Left colon (tissue), 2 donors: ENCODE data around the gene LYPD4. TPM values are rescaled to one million over a fixed set of nuclear protein-coding genes. Genes with fewer than 3 reads are reported as not detected.
A peak's percentile ranks its signal among the peaks of the same experiment; 100 is the strongest.

Experiments used
- ATAC-seq: fragments of 200-7000 bp; cut with Tn5 transposase; one replicate; pipeline ENCODE4 v1.9.1; 2020; ENCODE audit warnings: mild to moderate bottlenecking, moderate library complexity
- DNase-seq, 2 donors: peaks; one replicate each; pipeline ENCODE4 v3.0.0-alpha.2; 2020
- intact Hi-C, 2 donors: fragments of 100-400 bp; cut with DNase I in 1 of 2; cut with micrococcal nuclease in 1 of 2; formaldehyde crosslinking; loops; one replicate each; pipeline versions ENCODE4 v1.11.2 to v1.14.0; 2022; cut with DNase I, micrococcal nuclease
- long read RNA-seq: library from polyadenylated mRNA; unstranded; transcript quantifications from one replicate; pipeline ENCODE4 v2.0.0, GENCODE V29; 2021
- total RNA-seq, 2 donors: library from RNA; stranded (reverse); fragmentation: NEBNext Ultra II Directional; extraction: Animal tissue kit (Norgen Biotek cat#: 25700); gene quantifications; one replicate each; pipeline ENCODE4 v1.2.1, GENCODE V29; 2021
- donor health status: DM: no; HTN: no; CAD: no.
- donor health status: DM: yes; HTN: yes; CAD: no.

Gene LYPD4, protein sequence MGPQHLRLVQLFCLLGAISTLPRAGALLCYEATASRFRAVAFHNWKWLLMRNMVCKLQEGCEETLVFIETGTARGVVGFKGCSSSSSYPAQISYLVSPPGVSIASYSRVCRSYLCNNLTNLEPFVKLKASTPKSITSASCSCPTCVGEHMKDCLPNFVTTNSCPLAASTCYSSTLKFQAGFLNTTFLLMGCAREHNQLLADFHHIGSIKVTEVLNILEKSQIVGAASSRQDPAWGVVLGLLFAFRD
- not detected for total RNA-seq
- long read RNA-seq = 0 reads

DNA sequence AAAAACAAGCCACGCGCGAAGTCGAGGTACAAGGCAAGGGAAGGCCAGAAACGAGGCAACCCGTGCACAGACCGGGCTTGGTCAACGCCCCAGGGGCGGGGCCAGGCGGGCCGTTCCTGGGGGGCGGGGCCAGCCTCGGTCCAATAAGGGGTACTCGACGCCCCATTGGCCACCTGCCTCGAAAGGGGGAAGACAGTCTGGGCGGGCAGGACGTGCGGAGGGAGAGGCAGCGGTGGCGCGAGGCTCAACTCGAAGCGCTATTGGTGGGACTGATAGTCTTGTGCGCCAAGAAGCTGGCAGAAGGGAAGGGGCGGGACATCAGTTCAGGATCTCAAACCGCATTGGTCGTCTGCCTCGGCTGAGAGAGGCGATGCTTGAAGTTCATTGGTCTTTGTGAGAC, at the start of gene LYPD4:
TSS of gene LYPD4 (minus strand) at position 83 of the 400 bp plus-strand sequence. CDS start 5,398 bp downstream, outside the sequence.
- intact Hi-C loops = no loop called here
- ATAC-seq = no peak
- no peak for DNase-seq

DNA sequence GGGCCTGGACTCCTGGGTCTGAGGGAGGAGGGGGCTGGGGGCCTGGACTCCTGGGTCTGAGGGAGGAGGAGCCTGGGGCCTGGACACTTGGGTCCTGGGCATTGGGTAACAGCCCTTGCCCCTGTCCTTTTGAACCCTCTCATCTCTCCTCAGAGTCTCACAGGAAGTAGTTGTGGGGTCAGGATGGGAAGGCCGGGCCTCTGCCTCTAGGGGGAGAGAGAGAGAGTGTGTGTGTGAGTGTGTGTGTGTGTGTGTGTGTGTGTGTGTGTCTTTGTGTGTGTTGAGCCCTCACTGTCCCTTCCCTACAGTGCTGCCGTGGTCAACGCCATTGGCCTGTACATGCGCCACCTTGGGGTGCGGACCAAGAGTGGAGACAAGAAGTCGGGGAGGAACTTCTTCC, 49.4 kb upstream of the LYPD4 start:
- DNase-seq (no peak), ATAC-seq (peak; percentile 29)
- intact Hi-C loops = no loop called here

DNA sequence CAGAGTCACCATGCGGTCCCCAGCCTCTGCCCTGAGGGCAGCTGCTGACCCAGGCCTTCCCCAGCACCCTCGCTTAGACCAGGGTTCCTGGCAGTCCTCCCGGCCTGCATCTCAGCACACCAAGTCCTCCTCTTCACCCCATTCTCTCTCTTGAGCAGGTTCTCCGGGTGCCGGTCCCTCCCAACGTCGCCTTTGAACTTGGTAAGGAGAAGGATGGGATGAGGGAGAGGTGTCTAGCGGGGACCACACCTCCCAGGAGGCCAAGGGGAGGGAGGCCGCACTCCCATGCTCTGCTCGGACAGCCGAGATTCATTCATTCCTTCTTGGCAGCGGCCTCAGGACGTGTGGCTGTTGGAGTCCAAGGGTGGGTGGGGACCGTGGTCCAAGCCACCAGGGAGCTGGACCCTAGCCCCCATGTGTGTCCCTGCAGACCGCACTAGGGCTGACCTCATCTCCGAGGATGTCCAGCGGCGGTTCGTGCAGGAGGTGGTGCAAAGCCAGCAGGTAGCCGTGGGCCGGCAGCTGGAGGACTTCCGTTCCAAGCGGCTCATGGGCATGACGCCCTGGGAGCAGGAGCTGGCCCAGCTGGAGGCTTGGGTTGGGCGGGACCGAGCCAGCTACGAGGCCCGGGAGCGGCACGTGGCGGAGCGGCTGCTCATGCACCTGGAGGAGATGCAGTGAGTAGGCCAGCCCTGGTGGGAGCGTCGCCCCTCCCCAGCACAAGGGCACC, 47.9 kb upstream of the LYPD4 start:
- intact Hi-C loops = no loop called here
- ATAC-seq (no peak), DNase-seq (no peak)

DNA sequence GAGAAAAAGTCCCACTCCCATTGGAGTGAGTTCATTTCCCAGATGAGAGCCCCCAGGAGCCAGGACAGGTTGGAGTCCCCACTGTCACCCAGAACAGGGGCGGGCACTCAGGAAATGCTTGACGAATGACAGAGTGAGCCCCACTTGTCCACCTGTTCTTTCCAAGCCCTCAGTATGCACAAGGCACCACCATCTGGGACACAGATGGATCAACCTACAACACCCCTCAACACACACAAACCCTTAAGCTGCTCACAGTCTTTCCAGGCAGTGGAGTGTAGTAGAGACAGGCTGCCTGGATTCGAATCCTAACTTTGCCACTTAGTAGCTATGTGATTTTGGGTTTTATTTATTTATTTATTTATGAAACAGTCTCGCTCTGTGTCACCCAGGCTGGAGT, 46.5 kb upstream of the LYPD4 start:
- no peak for DNase-seq
- intact Hi-C loops = no loop called here
- no peak for ATAC-seq

DNA sequence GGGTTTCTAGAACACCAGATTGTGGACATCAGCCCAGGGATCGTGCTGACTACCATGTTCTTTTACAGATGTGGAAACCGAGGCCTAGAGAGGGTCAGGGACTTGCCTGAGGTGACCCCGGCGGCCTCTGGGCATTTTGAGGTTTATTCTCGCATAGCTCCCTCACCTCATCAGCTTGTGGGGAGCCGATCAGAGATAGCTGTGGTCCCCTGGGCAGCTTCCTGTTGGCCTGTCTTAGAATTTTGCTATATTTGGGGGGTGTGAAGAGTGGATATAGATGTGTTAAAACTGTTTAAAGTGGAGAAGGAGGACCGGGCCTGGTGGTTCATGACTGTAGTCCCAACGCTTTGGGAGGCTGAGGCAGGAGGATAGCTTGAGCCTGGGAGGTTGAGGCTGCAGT, 45.4 kb upstream of the LYPD4 start:
- no peak for ATAC-seq
- intact Hi-C loops = no loop called here
- DNase-seq = no peak

DNA sequence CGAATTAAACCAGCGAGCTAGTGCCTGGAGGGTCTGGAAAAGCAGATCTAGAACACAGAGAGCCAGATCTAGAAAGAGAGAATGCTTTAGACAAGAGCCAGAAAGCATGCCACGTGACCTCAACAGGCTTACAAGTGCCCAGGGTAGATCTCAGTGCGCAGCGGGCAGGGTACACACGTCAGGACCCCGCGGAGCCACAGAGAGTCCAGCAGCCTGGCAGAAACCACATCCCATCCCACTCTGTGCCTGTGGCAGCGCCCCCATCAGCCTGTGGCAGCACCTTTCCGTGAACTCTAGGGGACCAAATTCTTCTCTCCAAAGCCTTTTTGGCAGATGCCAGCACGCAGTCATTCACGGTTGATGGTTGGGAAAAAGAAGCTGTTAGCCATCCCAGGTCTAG, 44.4 kb upstream of the LYPD4 start:
- DNase-seq (no peak), ATAC-seq (no peak)
- intact Hi-C loops = no loop called here

DNA sequence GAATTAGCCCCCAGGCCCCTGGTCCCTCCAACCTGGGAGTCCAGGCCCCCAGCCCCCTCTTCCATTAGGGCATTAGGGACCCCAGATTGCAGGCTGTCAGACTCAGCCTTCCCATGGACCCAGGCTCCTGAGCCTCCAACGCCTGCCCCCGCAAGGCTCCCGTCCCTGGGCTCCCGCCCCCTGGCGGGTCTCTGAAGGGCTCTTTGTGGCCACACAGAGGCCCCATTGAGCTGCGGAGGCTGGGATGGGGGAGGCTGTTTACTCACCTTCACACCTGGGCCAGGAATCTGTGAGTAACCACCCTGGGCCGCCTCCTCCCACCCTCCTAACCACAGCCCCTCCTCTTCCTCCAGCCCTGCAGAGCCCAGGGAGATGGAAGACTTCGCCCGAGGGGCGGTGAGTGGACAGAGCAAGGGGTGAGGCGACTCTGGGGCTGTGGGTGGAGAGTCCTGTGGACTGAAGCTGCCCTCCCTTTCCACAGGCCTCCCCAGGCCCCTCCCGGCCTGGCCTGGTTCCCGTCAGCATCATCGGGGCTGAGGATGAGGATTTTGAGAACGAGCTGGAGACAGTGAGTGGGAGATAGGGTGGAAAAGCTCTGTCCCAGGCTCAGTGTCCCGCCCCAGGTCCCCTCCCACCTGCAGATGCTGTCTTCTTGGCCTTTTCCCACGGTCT, 43.4 kb upstream of the LYPD4 start:
- intact Hi-C loops = no loop called here
- ATAC-seq (peak; percentile 39), DNase-seq (peak; percentile 73 to 79)

DNA sequence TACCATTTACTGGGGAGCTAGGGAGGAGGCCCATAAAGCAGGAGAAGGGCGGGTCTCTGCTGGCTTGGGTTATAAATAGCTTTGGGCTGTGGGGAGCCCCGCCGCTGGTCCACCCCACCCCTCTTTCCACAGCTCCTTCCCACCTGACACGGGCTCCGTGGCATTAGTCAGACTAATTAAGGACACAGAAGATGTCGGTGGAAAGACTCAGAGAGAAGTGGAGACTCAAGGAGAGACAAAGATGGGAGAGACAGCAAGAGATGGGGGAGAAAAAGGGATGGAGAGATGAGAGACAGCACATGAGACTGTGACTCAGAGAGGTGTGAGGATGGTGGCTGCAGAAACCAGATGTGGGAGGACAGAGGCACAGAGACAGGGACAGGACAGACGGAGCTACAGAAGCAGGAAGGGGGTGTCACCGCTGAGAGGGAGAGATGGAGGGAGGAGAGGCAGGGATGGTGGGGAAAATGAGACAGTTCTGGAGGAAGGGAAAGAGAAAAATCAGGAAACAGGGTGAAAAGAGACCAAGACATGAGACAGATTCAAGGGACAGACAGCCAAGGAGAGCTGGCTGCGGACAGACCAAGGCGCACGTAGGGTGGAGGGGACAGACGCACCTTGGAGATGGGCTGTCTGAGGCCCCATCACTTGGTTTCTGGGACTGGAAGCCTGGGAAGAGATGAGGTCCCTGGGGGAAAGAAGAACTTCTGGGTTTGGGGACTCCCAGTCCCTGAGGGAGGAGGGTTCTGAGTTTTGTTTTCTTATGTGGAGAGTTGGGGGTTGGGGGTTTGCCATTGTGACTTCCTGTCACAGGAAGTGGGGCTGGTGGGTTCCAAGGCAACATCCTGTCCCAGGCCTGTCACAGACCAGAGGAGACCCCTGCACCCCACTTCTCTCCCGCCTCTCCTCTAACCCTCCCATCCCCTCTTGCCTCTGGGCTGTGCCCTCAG, 42.6 kb upstream of the LYPD4 start:
- ATAC-seq (no peak), DNase-seq (peak in 1 of 2 donors; percentile 41)
- intact Hi-C loops = no loop called here

DNA sequence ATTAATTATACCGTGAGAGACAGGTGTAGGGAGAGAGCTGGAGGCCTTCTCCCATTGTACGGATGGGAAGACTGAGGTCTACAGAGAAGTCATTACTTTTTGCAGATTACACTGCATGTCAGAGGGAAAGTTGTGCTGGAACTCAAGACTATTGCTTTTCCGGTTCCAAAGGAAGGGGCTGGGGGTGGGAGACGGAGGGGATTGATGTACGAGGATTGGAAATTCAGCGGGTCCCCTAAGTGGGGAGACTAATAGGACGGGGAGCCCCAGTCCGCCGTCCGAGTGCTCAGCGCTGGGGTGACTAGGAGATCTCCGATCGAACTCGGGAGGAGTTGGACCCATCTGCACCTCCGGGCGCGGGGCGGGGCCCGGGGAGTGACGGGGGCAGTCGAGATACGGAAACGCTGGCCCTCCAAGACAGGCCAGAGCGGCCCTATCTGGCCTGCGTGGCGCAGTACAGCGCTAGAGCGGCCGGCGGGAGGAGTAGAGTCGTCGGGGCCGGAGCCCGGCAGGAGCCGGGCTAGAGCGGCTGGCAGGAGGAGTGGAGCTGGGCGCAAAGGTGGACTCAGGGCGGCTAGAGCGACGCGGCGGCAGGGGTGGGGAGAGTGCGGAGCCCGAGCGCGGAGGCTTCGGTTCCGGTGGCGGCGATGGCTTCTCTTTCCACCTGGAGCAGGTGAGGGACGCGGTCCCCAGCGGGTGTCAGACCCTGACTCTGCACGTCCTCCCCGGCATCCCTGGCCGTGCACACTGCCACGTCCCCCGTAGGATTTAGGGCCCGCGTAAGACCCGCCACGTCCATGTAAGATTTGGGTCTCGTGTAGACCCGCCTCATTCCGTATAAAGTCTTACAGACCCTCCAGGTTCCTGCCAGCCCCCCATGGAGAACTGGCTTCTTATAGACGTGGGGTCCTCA, 39.6 kb upstream of the LYPD4 start:
- ATAC-seq (peak; percentile 88), DNase-seq (peak; percentile 96)
- intact Hi-C loops = no loop called here

DNA sequence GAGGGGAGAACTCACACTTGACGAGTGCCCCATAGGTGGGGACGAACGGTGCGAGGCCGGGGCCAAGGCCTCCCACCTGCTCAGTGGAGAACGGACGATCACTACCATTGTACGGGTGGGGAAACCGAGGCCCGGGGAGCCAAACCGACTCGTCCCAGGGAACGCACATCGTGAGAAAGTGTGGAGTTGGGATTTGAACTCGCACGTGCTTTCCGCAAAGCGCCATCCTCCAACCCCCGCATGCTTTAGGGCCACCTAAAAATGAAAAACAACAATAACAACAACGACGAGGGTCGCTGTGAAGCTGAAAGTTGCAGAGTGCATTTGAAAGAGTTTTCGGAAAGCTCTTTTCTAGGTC, 39.0 kb upstream of the LYPD4 start:
- ATAC-seq = peak; percentile 1
- peak in 1 of 2 donors; percentile 24 for DNase-seq
- intact Hi-C loops = no loop called here

DNA sequence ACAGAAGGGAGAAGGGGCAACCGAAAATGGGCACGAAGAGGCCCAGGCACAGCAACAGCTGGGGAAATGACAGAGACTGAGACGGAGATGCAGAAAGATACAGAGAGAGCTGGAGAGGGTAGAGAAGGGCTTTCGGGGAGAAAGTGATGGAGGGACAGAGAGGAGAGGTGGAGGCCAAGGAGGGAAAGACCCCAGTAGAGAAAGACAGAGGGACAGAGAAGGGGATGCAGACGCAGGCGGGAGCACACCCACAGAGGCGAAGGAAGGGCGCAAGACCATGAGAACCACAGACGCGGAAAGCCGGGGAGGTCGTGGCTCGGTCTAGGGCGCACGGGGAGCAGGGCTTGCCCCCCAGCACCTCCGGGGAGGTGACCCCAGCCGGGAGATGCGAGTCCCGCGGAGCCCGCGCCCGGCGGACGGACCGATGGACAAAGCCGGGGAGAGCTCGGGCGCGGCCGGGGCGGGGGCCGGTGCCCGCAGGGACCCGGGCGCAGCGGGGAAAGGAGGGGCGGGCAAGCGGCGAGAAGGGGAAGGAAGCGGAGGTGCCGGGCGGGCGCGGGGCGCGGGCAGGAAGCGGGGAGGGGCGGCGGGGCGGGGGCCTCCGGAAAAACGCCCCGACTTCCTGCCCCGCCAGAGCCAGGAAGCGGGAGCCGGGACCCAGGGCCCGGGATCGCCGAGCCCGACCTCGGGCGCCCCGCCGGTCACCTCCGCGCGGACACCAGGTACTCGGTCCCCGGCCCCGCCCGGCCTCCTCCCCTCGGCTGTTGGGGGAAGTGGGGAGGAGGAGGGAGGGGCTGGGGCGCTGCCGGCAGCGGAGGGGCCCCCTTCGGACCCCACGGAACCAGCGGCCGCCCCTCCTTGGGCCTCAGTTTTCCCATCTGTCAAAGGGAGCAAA, 38.3 kb upstream of the LYPD4 start, which contains the start of gene ARHGEF1:
TSS of gene ARHGEF1 (plus strand) at position 617 of the 895 bp plus-strand sequence. CDS start 4,899 bp downstream, outside the sequence.
- peak; percentile 63 to 79 for DNase-seq
- intact Hi-C loops = no loop called here
- peak; percentile 33 for ATAC-seq

DNA sequence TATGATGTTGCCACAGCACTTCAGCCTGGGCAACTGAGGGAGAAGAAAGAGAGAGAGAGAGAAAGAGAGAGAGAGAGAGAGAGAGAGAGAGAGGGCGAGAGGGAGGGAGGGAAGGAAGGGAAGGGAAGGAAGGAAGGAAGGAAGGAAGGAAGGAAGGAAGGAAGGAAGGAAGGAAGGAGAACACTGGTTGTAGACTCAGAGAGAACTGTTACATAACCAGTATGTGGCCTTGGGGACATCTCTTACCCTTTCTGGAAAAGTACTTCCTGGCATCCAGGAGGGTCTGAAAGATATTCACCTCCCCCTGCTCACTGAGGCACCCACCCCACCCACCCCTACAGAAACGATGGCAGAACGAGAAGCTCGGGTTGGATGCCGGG, 35.8 kb upstream of the LYPD4 start:
- ATAC-seq (no peak), DNase-seq (no peak)
- intact Hi-C loops = no loop called here

DNA sequence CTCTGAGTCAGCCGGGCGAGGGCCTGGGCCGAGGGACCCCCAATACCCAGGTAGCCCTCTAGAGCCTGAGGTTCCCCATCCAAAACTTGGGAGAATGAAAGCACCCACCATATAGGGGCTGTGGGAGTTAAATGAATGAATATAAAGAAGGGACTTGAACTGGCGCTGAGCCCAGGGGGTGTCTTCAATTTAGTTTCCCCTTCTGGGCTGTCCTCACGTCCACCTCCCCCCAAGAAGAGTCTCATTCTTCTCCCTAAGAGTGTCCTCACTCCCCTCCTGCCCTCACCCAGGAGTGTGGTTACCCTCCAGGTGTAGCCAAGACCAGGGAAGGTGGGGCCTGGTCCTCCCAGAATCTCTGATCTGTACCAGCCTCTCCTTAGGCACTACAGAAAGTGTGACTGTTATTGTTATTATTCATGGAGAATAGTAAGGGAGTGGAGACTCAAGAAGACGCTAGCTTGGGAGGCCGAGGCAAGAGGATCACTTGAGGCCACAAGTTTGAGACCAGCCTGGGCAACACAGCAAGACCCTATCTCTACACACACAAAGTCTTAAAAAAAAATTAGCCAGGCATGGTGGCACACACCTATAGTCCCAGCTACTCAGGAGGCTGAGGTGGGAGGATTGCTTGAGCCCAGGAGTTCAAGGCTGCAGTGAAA, 35.3 kb upstream of the LYPD4 start:
- DNase-seq = no peak
- intact Hi-C loops = loop anchor here (10.0 kb wide), 2 partner anchors 55 to 75 kb away; partner anchors contain the start of gene RABAC1 (in 1 of the 2)
- no peak for ATAC-seq

DNA sequence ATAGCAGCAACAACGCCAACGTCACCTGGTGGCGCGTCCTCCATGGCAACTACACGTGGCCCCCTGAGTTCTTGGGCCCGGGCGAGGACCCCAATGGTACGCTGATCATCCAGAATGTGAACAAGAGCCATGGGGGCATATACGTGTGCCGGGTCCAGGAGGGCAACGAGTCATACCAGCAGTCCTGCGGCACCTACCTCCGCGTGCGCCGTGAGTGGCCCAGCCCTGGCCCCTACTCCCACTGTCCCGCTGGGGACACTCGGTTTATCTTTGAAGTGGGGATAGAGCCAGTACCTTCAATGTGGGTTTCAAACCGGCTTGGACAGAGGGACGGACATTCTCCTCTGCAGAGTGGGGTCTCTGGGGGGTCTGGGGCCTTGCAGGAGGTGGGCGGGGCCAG, 34.6 kb upstream of the LYPD4 start:
- intact Hi-C loops = loop anchor here (10.0 kb wide), 2 partner anchors 56 to 76 kb away; partner anchors contain the start of gene RABAC1 (in 1 of the 2)
- ATAC-seq = no peak
- no peak for DNase-seq

DNA sequence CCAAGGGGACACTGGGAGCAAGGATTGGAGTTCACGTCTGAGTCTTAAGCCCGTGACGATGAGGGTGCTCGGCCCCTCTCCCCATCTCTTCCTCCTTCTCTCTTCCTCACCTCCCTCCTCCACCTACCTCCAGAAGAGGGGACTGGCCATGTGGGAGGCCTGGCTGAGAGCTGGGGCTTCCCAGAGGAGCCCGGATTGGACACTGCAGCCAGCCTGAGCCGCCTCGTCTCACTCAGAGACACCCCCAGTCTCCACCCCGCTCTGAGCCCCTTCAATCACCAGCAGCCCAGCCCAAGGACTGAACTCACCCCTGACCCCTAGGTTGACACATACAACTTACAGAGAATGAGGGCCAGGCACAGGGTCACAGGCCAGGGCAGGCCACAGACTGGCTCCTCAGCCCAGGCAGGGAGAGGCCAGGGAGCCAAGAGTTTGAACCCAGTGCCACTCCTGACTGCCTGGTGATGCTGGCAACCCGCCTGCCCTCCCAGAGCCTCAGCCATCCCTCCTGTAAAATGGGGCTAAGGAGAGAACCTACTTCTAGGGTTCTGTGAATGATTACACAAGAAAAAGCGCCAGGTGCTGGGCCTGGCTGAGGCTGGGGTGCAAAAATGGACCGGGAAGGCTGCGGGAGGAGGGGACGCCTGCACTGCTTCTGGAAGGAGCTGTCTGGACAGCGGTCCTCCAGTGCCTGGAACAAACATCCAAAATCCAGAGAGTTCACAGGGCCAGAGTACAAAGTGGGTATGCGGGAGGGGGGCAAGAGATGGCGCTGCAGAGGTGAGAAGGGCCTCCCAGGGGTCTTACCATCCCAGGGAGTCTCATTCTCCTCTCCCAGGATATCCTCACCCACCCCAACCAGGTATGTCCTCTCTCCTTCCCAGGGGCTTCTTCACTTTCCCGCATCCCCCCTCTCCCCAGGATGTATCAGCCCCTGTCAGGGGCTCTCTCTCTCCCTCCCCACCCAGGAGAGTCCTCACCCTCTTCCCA, 33.7 kb upstream of the LYPD4 start:
- no peak for ATAC-seq
- intact Hi-C loops = loop anchor here (10.0 kb wide), 2 partner anchors 57 to 77 kb away; partner anchors contain the start of gene RABAC1 (in 1 of the 2)
- no peak for DNase-seq
